AG10803 (cell line): ENCODE data around the gene TMEM108.
"Not testable (repeated sequence)": the region's sequence is repeated elsewhere in the genome, so short reads cannot be mapped to it uniquely, and the experiment has no call there.

Experiments
- DNase-seq: peaks from one replicate; pipeline ENCODE4 v3.0.0; 2010; ENCODE audit warnings: low read depth
- H3K4me3 ChIP-seq: 2 replicates; pipeline ENCODE4 v1.5.1; 2011; ENCODE audit warnings: mild to moderate bottlenecking, low read length, control low read depth
- TF ChIP-seq, protein P1 (sequence below): conservative IDR thresholded peaks from 2 replicates; pipeline ENCODE4 v1.5.1; 2011; ENCODE audit warnings: mild to moderate bottlenecking, low read length, control low read depth, inconsistent platforms

Gene TMEM108

DNA sequence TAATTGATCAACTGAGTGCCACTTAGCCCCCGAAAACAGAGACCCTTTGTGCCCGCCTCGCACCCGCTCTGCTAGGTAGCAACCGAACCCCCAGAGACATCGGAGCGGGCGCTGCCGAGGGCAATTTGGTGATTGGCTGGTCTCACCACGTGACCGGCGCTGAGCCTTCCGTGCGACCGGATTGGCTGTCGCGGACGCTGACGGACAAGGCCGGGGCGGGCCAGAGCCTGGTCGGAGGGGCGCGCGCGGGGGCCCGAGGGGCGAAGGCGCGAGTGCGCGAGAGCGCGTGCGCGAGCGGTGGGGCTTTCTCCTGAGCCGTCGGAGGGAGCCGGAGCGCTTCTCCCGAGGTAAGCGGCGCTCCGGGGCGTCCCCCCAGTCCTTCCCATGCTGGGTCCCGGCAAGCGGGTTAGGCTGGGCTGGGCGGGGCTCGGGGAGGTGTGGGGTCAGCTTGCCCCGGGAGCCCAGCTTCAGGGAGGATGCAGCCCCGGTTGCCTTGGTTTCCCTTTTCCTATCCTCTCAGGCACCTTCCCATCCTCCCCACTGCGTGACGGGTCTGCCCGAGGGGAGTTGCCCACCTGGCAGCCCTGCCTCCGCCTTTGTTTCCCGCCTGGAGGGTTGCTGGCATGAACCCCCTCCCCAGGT is at the start of gene TMEM108:
Gene TMEM108, plus strand, starts transcription at position 303 of the 642 bp plus-strand sequence.
- peak within 1 kb of the TSS; percentile 44 for H3K4me3 ChIP-seq
- TF ChIP-seq, protein P1, sequence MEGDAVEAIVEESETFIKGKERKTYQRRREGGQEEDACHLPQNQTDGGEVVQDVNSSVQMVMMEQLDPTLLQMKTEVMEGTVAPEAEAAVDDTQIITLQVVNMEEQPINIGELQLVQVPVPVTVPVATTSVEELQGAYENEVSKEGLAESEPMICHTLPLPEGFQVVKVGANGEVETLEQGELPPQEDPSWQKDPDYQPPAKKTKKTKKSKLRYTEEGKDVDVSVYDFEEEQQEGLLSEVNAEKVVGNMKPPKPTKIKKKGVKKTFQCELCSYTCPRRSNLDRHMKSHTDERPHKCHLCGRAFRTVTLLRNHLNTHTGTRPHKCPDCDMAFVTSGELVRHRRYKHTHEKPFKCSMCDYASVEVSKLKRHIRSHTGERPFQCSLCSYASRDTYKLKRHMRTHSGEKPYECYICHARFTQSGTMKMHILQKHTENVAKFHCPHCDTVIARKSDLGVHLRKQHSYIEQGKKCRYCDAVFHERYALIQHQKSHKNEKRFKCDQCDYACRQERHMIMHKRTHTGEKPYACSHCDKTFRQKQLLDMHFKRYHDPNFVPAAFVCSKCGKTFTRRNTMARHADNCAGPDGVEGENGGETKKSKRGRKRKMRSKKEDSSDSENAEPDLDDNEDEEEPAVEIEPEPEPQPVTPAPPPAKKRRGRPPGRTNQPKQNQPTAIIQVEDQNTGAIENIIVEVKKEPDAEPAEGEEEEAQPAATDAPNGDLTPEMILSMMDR: no peak
- peak; percentile 18 for DNase-seq

DNA sequence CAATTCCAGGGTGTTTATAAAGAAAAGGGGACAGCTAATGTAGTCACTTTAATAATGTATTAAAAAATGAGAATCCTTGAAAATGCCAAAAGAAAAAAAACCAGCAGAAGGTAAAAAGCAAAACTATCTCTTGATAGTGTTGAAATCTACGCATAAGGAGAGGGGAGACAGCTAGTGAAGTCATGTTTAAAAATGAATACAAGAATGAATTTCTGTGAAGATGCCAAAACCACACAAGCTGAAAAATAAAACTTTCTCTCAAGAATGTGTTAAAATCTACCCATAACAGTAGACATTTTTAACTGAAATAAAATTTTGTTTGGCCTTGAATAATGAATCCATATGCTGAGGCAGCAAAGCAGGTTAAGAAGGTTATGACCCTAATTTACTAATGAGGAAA is 42.2 kb upstream of the TMEM108 start:
- no peak for DNase-seq
- H3K4me3 ChIP-seq: no peak overlapping the region
- TF ChIP-seq, protein P1: no peak

DNA sequence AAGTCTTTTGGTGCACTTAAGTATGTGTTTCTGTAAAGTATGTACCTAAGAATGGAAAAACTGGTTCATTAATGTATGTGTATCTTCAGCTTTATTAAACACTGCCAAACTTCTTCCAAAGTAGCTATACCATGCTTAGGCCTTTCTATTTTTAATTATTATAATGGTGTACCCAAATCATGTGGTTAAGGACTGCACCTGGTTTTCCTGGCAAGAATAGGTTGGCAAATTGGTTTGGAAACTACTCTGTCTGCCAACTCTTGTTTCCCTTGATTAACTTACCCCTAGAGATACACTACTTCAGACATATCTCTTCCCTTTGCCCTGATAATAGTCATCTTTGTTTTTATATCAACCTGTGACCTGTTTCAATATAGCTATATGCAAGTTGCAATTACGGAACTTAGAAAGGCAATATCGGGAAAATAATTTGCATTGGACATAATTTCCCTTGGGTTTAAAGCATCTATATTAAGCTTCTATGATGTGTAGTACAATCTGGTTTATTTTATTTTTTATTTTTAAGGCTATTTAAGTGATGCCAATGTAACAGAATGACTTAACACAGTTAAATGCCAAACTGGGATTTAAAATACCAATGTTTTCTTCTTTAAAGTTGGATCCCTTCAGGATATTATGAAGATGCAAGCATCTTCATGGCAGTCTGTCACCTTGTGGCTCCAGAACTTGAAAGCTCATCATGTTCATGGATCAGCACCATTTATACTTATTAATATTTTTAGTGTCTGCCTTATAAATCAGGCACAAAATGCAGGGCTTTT is 40.6 kb upstream of the TMEM108 start:
- TF ChIP-seq, protein P1: no peak
- H3K4me3 ChIP-seq: no peak overlapping the region

DNA sequence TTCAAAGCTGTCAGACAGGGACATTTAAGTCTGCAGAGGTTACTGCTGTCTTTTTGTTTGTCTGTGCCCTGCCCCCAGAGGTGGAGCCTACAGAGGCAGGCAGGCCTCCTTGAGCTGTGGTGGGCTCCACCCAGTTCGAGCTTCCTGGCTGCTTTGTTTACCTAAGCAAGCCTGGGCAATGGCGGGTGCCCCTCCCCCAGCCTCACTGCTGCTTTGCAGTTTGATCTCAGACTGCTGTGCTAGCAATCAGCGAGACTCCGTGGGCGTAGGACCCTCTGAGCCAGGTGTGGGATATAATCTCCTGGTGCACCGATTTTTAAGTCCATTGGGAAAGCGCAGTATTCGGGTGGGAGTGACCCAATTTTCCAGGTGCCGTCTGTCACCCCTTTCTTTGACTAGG is 33.2 kb upstream of the TMEM108 start:
- H3K4me3 ChIP-seq, DNase-seq: not testable (repeated sequence)

More for the DNA sequence above, 40.6 kb upstream of the TMEM108 start:
- DNase-seq: no peak

DNA sequence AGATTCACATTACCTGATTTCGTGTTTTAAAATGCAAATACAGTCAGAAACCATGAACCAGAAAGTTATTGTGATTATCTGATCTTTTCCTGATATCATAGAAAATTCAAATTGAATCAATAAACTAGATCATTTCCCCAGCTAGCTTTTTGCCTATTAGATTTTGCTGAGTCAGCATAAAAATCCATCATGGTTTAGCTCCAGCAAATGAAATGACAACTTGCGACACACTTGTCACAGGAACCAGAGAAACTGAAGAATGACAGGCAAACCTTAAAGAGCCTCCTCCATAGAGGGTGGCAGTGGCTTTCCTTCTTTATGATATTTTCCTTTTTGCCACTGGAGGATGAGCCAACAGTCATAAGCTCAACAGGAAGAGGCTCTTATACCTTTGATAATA is 30.6 kb upstream of the TMEM108 start:
- TF ChIP-seq, protein P1: no peak
- no peak for DNase-seq
- H3K4me3 ChIP-seq: no peak overlapping the region

DNA sequence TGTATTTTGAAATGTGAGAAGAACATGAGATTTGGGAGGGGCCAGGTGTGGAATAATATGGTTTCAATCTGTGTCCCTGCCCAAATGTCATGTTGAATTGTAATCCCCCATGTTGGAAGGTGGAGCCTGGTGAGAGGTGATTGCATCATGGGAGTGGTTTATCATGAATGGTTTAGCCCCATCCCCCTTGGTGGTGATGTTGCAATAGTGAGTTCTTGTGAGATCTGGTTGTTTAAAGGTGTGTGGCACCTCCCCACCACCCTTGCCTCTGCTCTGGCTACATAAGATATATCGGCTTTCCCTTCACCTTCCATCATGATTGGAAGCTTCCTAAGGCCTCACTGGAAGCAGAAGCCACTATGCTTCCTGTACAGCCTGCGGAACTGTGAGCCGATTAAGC is 23.9 kb upstream of the TMEM108 start:
- TF ChIP-seq, protein P1: no peak
- DNase-seq: no peak
- no peak overlapping the region for H3K4me3 ChIP-seq

DNA sequence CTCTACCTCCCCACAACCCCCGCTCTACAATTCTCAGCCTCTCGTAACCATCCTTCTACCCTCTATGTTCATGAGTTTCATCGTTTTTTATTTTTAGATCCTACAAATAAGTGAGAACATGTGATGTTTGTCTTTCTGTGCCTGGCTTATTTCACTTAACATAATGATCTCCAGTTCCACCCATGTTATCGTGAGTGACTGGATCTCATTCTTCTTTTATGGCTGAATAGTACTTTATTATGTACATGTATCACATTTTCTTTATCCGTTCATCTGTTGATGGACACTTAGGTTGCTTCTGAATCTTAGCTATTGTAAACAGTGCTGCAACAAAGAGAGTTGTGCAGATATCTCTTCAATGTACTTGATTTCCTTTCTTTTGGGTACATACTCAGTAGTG is 22.6 kb upstream of the TMEM108 start:
- DNase-seq, H3K4me3 ChIP-seq: not testable (repeated sequence)

DNA sequence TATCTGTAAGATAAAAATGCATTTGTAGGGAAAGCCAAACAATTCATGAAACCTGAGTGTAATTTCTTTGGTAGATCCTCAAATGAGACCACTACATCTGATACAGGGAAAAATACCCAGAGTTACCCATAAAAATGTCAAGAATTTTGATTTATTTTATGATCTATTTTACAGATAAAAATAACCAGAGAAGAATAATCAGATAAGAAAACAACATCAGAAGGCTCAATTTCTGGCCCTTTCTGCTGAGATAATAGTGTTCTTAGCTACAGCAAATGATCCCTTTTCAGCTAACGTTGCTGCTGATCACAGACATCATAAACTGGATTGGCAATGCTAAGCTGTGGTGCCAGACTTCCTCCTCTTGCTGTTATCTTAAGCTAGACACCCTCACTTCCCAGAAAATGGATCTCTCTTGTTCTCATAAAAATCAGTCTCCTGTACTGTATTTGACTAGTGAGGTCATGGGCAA is 21.3 kb upstream of the TMEM108 start:
- DNase-seq: no peak
- H3K4me3 ChIP-seq: no peak overlapping the region
- TF ChIP-seq, protein P1: no peak
